Colonic mucosa (tissue), 4 donors: ENCODE measurements around the gene PELO. TPM values are rescaled to one million over a fixed set of nuclear protein-coding genes. Genes with fewer than 3 reads are reported as not detected.

Experiments used
- DNase-seq: peaks from one replicate; pipeline ENCODE4 v3.0.0-alpha.2; 2020
- H3K27ac ChIP-seq: fragments of 200-600 bp; one replicate; pipeline ENCODE4 v1.8.0; 2021
- H3K27me3 ChIP-seq: fragments of 200-600 bp; one replicate; pipeline ENCODE4 v1.8.0; 2021
- H3K36me3 ChIP-seq: fragments of 200-600 bp; one replicate; pipeline ENCODE4 v1.8.0; 2021
- H3K4me1 ChIP-seq: fragments of 200-600 bp; one replicate; pipeline ENCODE4 v1.8.0; 2021; ENCODE audit warnings: mild to moderate bottlenecking
- H3K4me3 ChIP-seq: fragments of 200-600 bp; one replicate; pipeline ENCODE4 v1.8.0; 2021
- H3K9ac ChIP-seq, 2 donors: one replicate each; pipeline ENCODE4 v1.7.0; 2013; ENCODE audit warnings: control low read depth in 2 of 2, low read depth in 2 of 2, low read length in 2 of 2
- H3K9me3 ChIP-seq: fragments of 200-600 bp; one replicate; pipeline ENCODE4 v1.8.0; 2021
- CTCF ChIP-seq: fragments of 200-600 bp; IDR thresholded peaks from one replicate; pipeline ENCODE4 v1.8.0; 2022; ENCODE audit warnings: antibody characterized with exemption, mild to moderate bottlenecking
- intact Hi-C: fragments of 100-400 bp; cut with DNase I; formaldehyde crosslinking; loops from one replicate; pipeline ENCODE4 v1.14.1; 2022
- total RNA-seq, 2 donors: library from RNA; stranded (reverse); fragmentation: NEBNext Ultra II Directional in 1 of 2; extraction: Animal tissue kit (Norgen Biotek cat#: 25700) in 1 of 2; gene quantifications; one replicate each; pipeline ENCODE4 v1.2.1, GENCODE V29; 2021
- donor health status: healthy.
- donor health status: DM: no; HTN: no; CAD: no.
- donor health status: DM: no; HTN: no; CAD: no.

PELO gene
- total RNA-seq, result 10 to 100 TPM; 15.2 to 24.7 TPM

GRCh38 chr5:52787600-52788504 lies at the start of gene PELO, which contains the start of gene ITGA1:
Gene PELO (plus strand): TSS chr5:52787916. CDS start chr5:52800395, 12,479 bp downstream.
Gene ITGA1 (plus strand): TSS chr5:52787916. CDS start chr5:52788354, 438 bp downstream.
- Histone ChIP-seq H3K27ac (peak within 1 kb of the TSS; percentile 97), H3K36me3 (no peaks in the 10 kb centered on the region), H3K4me3 (peak within 1 kb of the TSS; percentile 74), H3K9me3 (no peaks in the 10 kb centered on the region), H3K9ac (peak within 1 kb of the TSS; percentile 74 to 84), H3K27me3 (no peaks in the 10 kb centered on the region), H3K4me1 (peaks cover 4% of the 10 kb centered on the region)
- intact Hi-C loops, result loop anchor here (2.0 to 10.0 kb wide), 2 partner anchors 127 to 307 kb away; no protein-coding TSS in a partner anchor
- DNase-seq, result peak; percentile 86
- peak; percentile 30 for TF ChIP-seq CTCF

GRCh38 chr5:52738095-52738506 lies 49.6 kb upstream of the PELO start:
- H3K9me3 ChIP-seq, result no peaks in the 10 kb centered on the region
- no peak overlapping the region for H3K27ac ChIP-seq
- no peaks in the 10 kb centered on the region for H3K36me3 ChIP-seq
- TF ChIP-seq CTCF, result no peak
- intact Hi-C loops, result no loop called here
- H3K27me3 ChIP-seq, result no peaks in the 10 kb centered on the region
- H3K9ac ChIP-seq, result no peak overlapping the region
- no peak for DNase-seq
- no peaks in the 10 kb centered on the region for H3K4me1 ChIP-seq
- H3K4me3 ChIP-seq, result no peak overlapping the region

GRCh38 chr5:52740007-52740406 lies 47.7 kb upstream of the PELO start:
- DNase-seq, result no peak
- Histone ChIP-seq H3K4me3 (no peak overlapping the region), H3K4me1 (no peaks in the 10 kb centered on the region), H3K27me3 (no peaks in the 10 kb centered on the region), H3K9me3 (no peaks in the 10 kb centered on the region), H3K9ac (no peak overlapping the region), H3K27ac (no peak overlapping the region), H3K36me3 (no peaks in the 10 kb centered on the region)
- TF ChIP-seq CTCF, result no peak
- intact Hi-C loops, result no loop called here

GRCh38 chr5:52743012-52743411 lies 44.7 kb upstream of the PELO start:
- Histone ChIP-seq H3K27me3 (no peaks in the 10 kb centered on the region), H3K4me3 (no peak overlapping the region), H3K36me3 (no peaks in the 10 kb centered on the region), H3K27ac (no peak overlapping the region), H3K4me1 (no peaks in the 10 kb centered on the region), H3K9ac (no peak overlapping the region), H3K9me3 (no peaks in the 10 kb centered on the region)
- intact Hi-C loops, result no loop called here
- no peak for DNase-seq
- no peak for TF ChIP-seq CTCF

- intact Hi-C loops, result no loop called here
- H3K36me3 ChIP-seq, result no peaks in the 10 kb centered on the region
- no peak for DNase-seq
- H3K9ac ChIP-seq, result no peak overlapping the region
- no peak overlapping the region for H3K4me3 ChIP-seq
- H3K27me3 ChIP-seq, result no peaks in the 10 kb centered on the region
- no peaks in the 10 kb centered on the region for H3K4me1 ChIP-seq
- TF ChIP-seq CTCF, result no peak
- no peak overlapping the region for H3K27ac ChIP-seq
- no peaks in the 10 kb centered on the region for H3K9me3 ChIP-seq
These were observed 44.2 kb upstream of the PELO start for GRCh38 chr5:52743529-52743928.
